ENCODE data around the gene IFI6. TPM values are rescaled to one million over a fixed set of nuclear protein-coding genes. Genes with fewer than 3 reads are reported as not detected.
"Not testable (repeated sequence)": the region's sequence is repeated elsewhere in the genome, so short reads cannot be mapped to it uniquely, and the experiment has no call there.

The IFI6 gene
- polyA plus RNA-seq, 4 donors, result 7.2 to 137 (median 16.8) TPM

- no peak overlapping the region for H3K27ac ChIP-seq (ENCODE audit: low read depth in 1 of 3, low read length in 2 of 3)
- no peaks in the 10 kb centered on the region for H3K27me3 ChIP-seq (ENCODE audit: control insufficient read depth in 3 of 3, insufficient read depth in 3 of 3, low read length in 3 of 3)
- H3K4me3 ChIP-seq (ENCODE audit: low read depth in 1 of 3, low read length in 3 of 3), result no peak overlapping the region
- peaks cover 0 to 14% of the 10 kb centered on the region in 2 donors for H3K9me3 ChIP-seq (ENCODE audit: control insufficient read depth in 2 of 2, insufficient read depth in 1 of 2, low read depth in 1 of 2, low read length in 1 of 2)
- DNase-seq (no peak), FAIRE-seq (no peak)
- H3K4me1 ChIP-seq (ENCODE audit: control insufficient read depth in 3 of 3, insufficient read depth in 2 of 3, low read depth in 1 of 3, low read length in 2 of 3), result no peaks in the 10 kb centered on the region
- WGBS, 3 donors, result 74 to 79% (median 75%) methylated on average over 2 of the region's 2 CpGs
- no peaks in the 10 kb centered on the region for H3K36me3 ChIP-seq (ENCODE audit: control insufficient read depth in 3 of 3, insufficient read depth in 2 of 3, low read depth in 1 of 3, low read length in 3 of 3)
These were observed 33.6 kb upstream of the IFI6 start for GRCh38 chr1:27705545-27705944.

GRCh38 chr1:27704958-27705357, 33.0 kb upstream of the IFI6 start:
- DNase-seq, result no peak
- H3K36me3 ChIP-seq (ENCODE audit: control insufficient read depth in 3 of 3, insufficient read depth in 2 of 3, low read depth in 1 of 3, low read length in 3 of 3), result no peaks in the 10 kb centered on the region
- no peak for FAIRE-seq
- H3K4me1 ChIP-seq (ENCODE audit: control insufficient read depth in 3 of 3, insufficient read depth in 2 of 3, low read depth in 1 of 3, low read length in 2 of 3), result no peaks in the 10 kb centered on the region
- no peak overlapping the region for H3K27ac ChIP-seq (ENCODE audit: low read depth in 1 of 3, low read length in 2 of 3)
- 74 to 84% (median 78%) methylated on average over 4 of the region's 4 CpGs for WGBS, 3 donors
- peaks cover 0 to 14% of the 10 kb centered on the region in 2 donors for H3K9me3 ChIP-seq (ENCODE audit: control insufficient read depth in 2 of 2, insufficient read depth in 1 of 2, low read depth in 1 of 2, low read length in 1 of 2)
- no peaks in the 10 kb centered on the region for H3K27me3 ChIP-seq (ENCODE audit: control insufficient read depth in 3 of 3, insufficient read depth in 3 of 3, low read length in 3 of 3)
- H3K4me3 ChIP-seq (ENCODE audit: low read depth in 1 of 3, low read length in 3 of 3), result no peak overlapping the region

- not testable (repeated sequence) for FAIRE-seq; H3K27ac ChIP-seq (ENCODE audit: low read depth in 1 of 3, low read length in 2 of 3); H3K4me1 ChIP-seq (ENCODE audit: control insufficient read depth in 3 of 3, insufficient read depth in 2 of 3, low read depth in 1 of 3, low read length in 2 of 3); H3K27me3 ChIP-seq (ENCODE audit: control insufficient read depth in 3 of 3, insufficient read depth in 3 of 3, low read length in 3 of 3); H3K4me3 ChIP-seq (ENCODE audit: low read depth in 1 of 3, low read length in 3 of 3); DNase-seq; H3K9me3 ChIP-seq (ENCODE audit: control insufficient read depth in 2 of 2, insufficient read depth in 1 of 2, low read depth in 1 of 2, low read length in 1 of 2); H3K36me3 ChIP-seq (ENCODE audit: control insufficient read depth in 3 of 3, insufficient read depth in 2 of 3, low read depth in 1 of 3, low read length in 3 of 3)
- 29 to 64% (median 42%) methylated on average over 9 of the region's 9 CpGs for WGBS, 3 donors
These were observed 24.8 kb upstream of the IFI6 start for GRCh38 chr1:27696835-27697234.

GRCh38 chr1:27690183-27690582, 18.2 kb upstream of the IFI6 start:
- Histone ChIP-seq H3K36me3 (ENCODE audit: control insufficient read depth in 3 of 3, insufficient read depth in 2 of 3, low read depth in 1 of 3, low read length in 3 of 3) (no peaks in the 10 kb centered on the region), H3K27me3 (ENCODE audit: control insufficient read depth in 3 of 3, insufficient read depth in 3 of 3, low read length in 3 of 3) (no peaks in the 10 kb centered on the region), H3K27ac (ENCODE audit: low read depth in 1 of 3, low read length in 2 of 3) (no peak overlapping the region), H3K4me1 (ENCODE audit: control insufficient read depth in 3 of 3, insufficient read depth in 2 of 3, low read depth in 1 of 3, low read length in 2 of 3) (peaks cover 0 to 11% (median 0%) of the 10 kb centered on the region in 3 donors), H3K9me3 (ENCODE audit: control insufficient read depth in 2 of 2, insufficient read depth in 1 of 2, low read depth in 1 of 2, low read length in 1 of 2) (no peaks in the 10 kb centered on the region), H3K4me3 (ENCODE audit: low read depth in 1 of 3, low read length in 3 of 3) (no peak overlapping the region)
- DNase-seq (no peak), FAIRE-seq (no peak)
- 51 to 60% (median 57%) methylated on average over 2 of the region's 2 CpGs for WGBS, 3 donors

- H3K4me3 ChIP-seq (ENCODE audit: low read depth in 1 of 3, low read length in 3 of 3), result no peak overlapping the region
- WGBS, 3 donors, result 53 to 81% (median 65%) methylated on average over 4 of the region's 4 CpGs
- no peak for FAIRE-seq
- H3K27me3 ChIP-seq (ENCODE audit: control insufficient read depth in 3 of 3, insufficient read depth in 3 of 3, low read length in 3 of 3), result no peaks in the 10 kb centered on the region
- no peaks in the 10 kb centered on the region for H3K9me3 ChIP-seq (ENCODE audit: control insufficient read depth in 2 of 2, insufficient read depth in 1 of 2, low read depth in 1 of 2, low read length in 1 of 2)
- H3K4me1 ChIP-seq (ENCODE audit: control insufficient read depth in 3 of 3, insufficient read depth in 2 of 3, low read depth in 1 of 3, low read length in 2 of 3), result peaks cover 0 to 11% (median 0%) of the 10 kb centered on the region in 3 donors
- H3K36me3 ChIP-seq (ENCODE audit: control insufficient read depth in 3 of 3, insufficient read depth in 2 of 3, low read depth in 1 of 3, low read length in 3 of 3), result no peaks in the 10 kb centered on the region
- DNase-seq, result no peak
- H3K27ac ChIP-seq (ENCODE audit: low read depth in 1 of 3, low read length in 2 of 3), result peak overlapping the region in 1 of 3 donors; percentile 25
These were observed 17.6 kb upstream of the IFI6 start for GRCh38 chr1:27689423-27690173.

- WGBS, 3 donors, result 92 to 94% (median 93%) methylated on average over 5 of the region's 5 CpGs
These were observed 15.9 kb upstream of the IFI6 start for GRCh38 chr1:27687906-27688305.

GRCh38 chr1:27686223-27686990, 14.4 kb upstream of the IFI6 start:
- H3K36me3 ChIP-seq (ENCODE audit: control insufficient read depth in 3 of 3, insufficient read depth in 2 of 3, low read depth in 1 of 3, low read length in 3 of 3), result no peaks in the 10 kb centered on the region
- 21 to 58% (median 40%) methylated on average over 21 of the region's 21 CpGs for WGBS, 3 donors
- H3K9me3 ChIP-seq (ENCODE audit: control insufficient read depth in 2 of 2, insufficient read depth in 1 of 2, low read depth in 1 of 2, low read length in 1 of 2), result peaks cover 0 to 12% of the 10 kb centered on the region in 2 donors
- H3K27ac ChIP-seq (ENCODE audit: low read depth in 1 of 3, low read length in 2 of 3), result peak overlapping the region in 2 of 3 donors; percentile 41 to 48
- H3K27me3 ChIP-seq (ENCODE audit: control insufficient read depth in 3 of 3, insufficient read depth in 3 of 3, low read length in 3 of 3), result no peaks in the 10 kb centered on the region
- H3K4me1 ChIP-seq (ENCODE audit: control insufficient read depth in 3 of 3, insufficient read depth in 2 of 3, low read depth in 1 of 3, low read length in 2 of 3), result peaks cover 0 to 11% (median 0%) of the 10 kb centered on the region in 3 donors
- DNase-seq (peak; percentile 87), FAIRE-seq (no peak)
- H3K4me3 ChIP-seq (ENCODE audit: low read depth in 1 of 3, low read length in 3 of 3), result no peak overlapping the region

More at GRCh38 chr1:27687906-27688305, 15.9 kb upstream of the IFI6 start:
- DNase-seq, result no peak
- no peak for FAIRE-seq
- Histone ChIP-seq H3K4me1 (ENCODE audit: control insufficient read depth in 3 of 3, insufficient read depth in 2 of 3, low read depth in 1 of 3, low read length in 2 of 3) (peaks cover 0 to 11% (median 0%) of the 10 kb centered on the region in 3 donors), H3K27me3 (ENCODE audit: control insufficient read depth in 3 of 3, insufficient read depth in 3 of 3, low read length in 3 of 3) (no peaks in the 10 kb centered on the region), H3K4me3 (ENCODE audit: low read depth in 1 of 3, low read length in 3 of 3) (no peak overlapping the region), H3K9me3 (ENCODE audit: control insufficient read depth in 2 of 2, insufficient read depth in 1 of 2, low read depth in 1 of 2, low read length in 1 of 2) (peaks cover 0 to 2% of the 10 kb centered on the region in 2 donors), H3K27ac (ENCODE audit: low read depth in 1 of 3, low read length in 2 of 3) (no peak overlapping the region), H3K36me3 (ENCODE audit: control insufficient read depth in 3 of 3, insufficient read depth in 2 of 3, low read depth in 1 of 3, low read length in 3 of 3) (no peaks in the 10 kb centered on the region)

- Histone ChIP-seq H3K4me3 (ENCODE audit: low read depth in 1 of 3, low read length in 3 of 3) (no peak overlapping the region), H3K4me1 (ENCODE audit: control insufficient read depth in 3 of 3, insufficient read depth in 2 of 3, low read depth in 1 of 3, low read length in 2 of 3) (peaks cover 0 to 11% (median 0%) of the 10 kb centered on the region in 3 donors), H3K9me3 (ENCODE audit: control insufficient read depth in 2 of 2, insufficient read depth in 1 of 2, low read depth in 1 of 2, low read length in 1 of 2) (peaks cover 0 to 25% of the 10 kb centered on the region in 2 donors), H3K36me3 (ENCODE audit: control insufficient read depth in 3 of 3, insufficient read depth in 2 of 3, low read depth in 1 of 3, low read length in 3 of 3) (no peaks in the 10 kb centered on the region), H3K27ac (ENCODE audit: low read depth in 1 of 3, low read length in 2 of 3) (no peak overlapping the region), H3K27me3 (ENCODE audit: control insufficient read depth in 3 of 3, insufficient read depth in 3 of 3, low read length in 3 of 3) (peaks cover 0 to 1% (median 0%) of the 10 kb centered on the region in 3 donors)
- no peak for FAIRE-seq
- no peak for DNase-seq
- WGBS, 3 donors, result 94 to 97% (median 96%) methylated on average over 2 of the region's 2 CpGs
These were observed 12.2 kb upstream of the IFI6 start for GRCh38 chr1:27684176-27684575.

All from small intestine (tissue), 7 donors.